ENCODE measurements around the gene KAT6B.

DNA sequence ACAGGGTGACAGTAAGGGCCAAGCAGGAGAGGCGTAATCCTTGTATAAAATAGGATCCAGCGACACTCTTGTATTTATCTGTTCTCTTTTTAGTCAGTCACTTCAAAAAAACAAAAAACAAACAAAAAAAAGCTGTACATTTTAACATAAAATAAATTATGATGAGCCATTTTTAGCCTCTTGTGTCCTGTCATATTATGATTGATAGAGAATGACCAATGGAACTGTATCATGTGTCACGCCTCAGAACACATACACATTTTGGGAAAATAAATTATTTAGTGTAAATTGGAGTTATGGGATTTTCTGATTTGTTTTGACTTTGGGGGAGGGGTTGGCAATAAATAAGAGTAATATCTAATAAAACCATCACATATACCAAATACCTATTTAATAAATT lies 205.7 kb downstream of the KAT6B start:
- TF ChIP-seq EZH2 (IDR thresholded peaks at IDR 0.05; ENCODE audit: insufficient read depth, poor library complexity, severe bottlenecking) (no peak), EZH2phosphoT487 (IDR thresholded peaks at IDR 0.05; ENCODE audit: insufficient read depth, low read depth) (no peak)
